H1 (cell line): ENCODE data around the gene DAAM1. TPM values are rescaled to one million over a fixed set of nuclear protein-coding genes. Genes with fewer than 3 reads are reported as not detected.

Source experiments
- CTCF ChIA-PET: fragments of 300-600 bp; sonication (Branson Sonifier 250); formaldehyde crosslinking; loops from one replicate; lab custom pipeline; 2021; ENCODE audit not compliant: partially characterized antibody; lab: Charles Lee
- POLR2A ChIA-PET: fragments of 300-600 bp; sonication (Branson Sonifier 250); formaldehyde crosslinking; loops from one replicate; lab custom pipeline; 2021; ENCODE audit warnings: inconsistent platforms; ENCODE audit not compliant: partially characterized antibody; lab: Charles Lee
- DNase-seq, 2 experiments: peaks; one replicate each; pipeline versions ENCODE4 v3.0.0 to v3.0.0-alpha.2; 2010 to 2022; ENCODE audit warnings: low spot score in 2 of 2, low read depth in 1 of 2, mixed read lengths in 1 of 2
- FAIRE-seq: peaks from 2 replicates; lab custom pipeline; 2011; peaks lifted over from hg19 to GRCh38; lab: Jason Lieb, UNC
- H2AFZ ChIP-seq: 2 replicates; pipeline ENCODE4 v1.8.1; 2012; ENCODE audit warnings: low read length, inconsistent platforms
- H2AK5ac ChIP-seq: 2 replicates; pipeline ENCODE4 v1.6.1; 2013; ENCODE audit warnings: low read depth, low read length
- H2BK120ac ChIP-seq: replicated peaks from 2 replicates; pipeline ENCODE3; 2013; ENCODE audit warnings: low read depth, low read length, inconsistent platforms
- H2BK12ac ChIP-seq: 2 replicates; pipeline ENCODE4 v1.6.1; 2013; ENCODE audit warnings: low read depth, low read length
- H2BK15ac ChIP-seq: 2 replicates; pipeline ENCODE4 v1.6.1; 2013; ENCODE audit warnings: low read length
- H2BK20ac ChIP-seq: 2 replicates; pipeline ENCODE4 v1.6.1; 2013; ENCODE audit warnings: low read length
- H2BK5ac ChIP-seq: 2 replicates; pipeline ENCODE4 v1.6.1; 2013; ENCODE audit warnings: low read depth, low read length
- H3K14ac ChIP-seq: 2 replicates; pipeline ENCODE4 v1.6.1; 2013; ENCODE audit warnings: inconsistent platforms; ENCODE audit not compliant: insufficient read length
- H3K18ac ChIP-seq: 2 replicates; pipeline ENCODE4 v1.6.1; 2013; ENCODE audit warnings: low read length; ENCODE audit errors: extremely low read depth
- H3K23ac ChIP-seq: 2 replicates; pipeline ENCODE4 v1.6.1; 2013; ENCODE audit warnings: inconsistent platforms; ENCODE audit not compliant: insufficient read length
- H3K23me2 ChIP-seq: 2 replicates; pipeline ENCODE4 v1.6.1; 2013; ENCODE audit warnings: low read depth, low read length
- H3K27ac ChIP-seq: 2 replicates; pipeline ENCODE4 v1.6.1; 2011; ENCODE audit warnings: low read depth, low read length, inconsistent platforms
- H3K27me3 ChIP-seq, 4 experiments: replicated peaks in 1 of 4; 1 replicate in 1 of 4; 2 replicates in 3 of 4; pipeline versions ENCODE4 v1.6.1 to v1.8.1; 2011 to 2013; ENCODE audit warnings: low read length in 3 of 4, mild to moderate bottlenecking in 3 of 4, inconsistent platforms in 2 of 4, mixed read lengths in 2 of 4, moderate library complexity in 1 of 4; ENCODE audit not compliant: control insufficient read depth in 3 of 4, insufficient read depth in 3 of 4; ENCODE audit errors: extremely low read depth in 1 of 4
- H3K36me3 ChIP-seq, 4 experiments: 2 replicates each; pipeline versions ENCODE4 v1.6.1 to v1.8.1; 2011 to 2013; ENCODE audit warnings: mild to moderate bottlenecking in 4 of 4, low read length in 3 of 4, moderate library complexity in 2 of 4, control low read depth in 1 of 4, inconsistent platforms in 1 of 4; ENCODE audit not compliant: insufficient read depth in 4 of 4, control insufficient read depth in 2 of 4
- H3K4ac ChIP-seq: replicated peaks from 2 replicates; pipeline ENCODE3; 2013; ENCODE audit warnings: low read length, low read depth, mixed read lengths, inconsistent platforms; ENCODE audit not compliant: insufficient read length
- H3K4me1 ChIP-seq, 4 experiments: replicated peaks in 1 of 4; 1 replicate in 1 of 4; 2 replicates in 3 of 4; pipeline versions ENCODE4 v1.6.1 to v1.8.1; 2011 to 2013; ENCODE audit warnings: low read length in 3 of 4, inconsistent platforms in 2 of 4, mixed read lengths in 1 of 4; ENCODE audit not compliant: insufficient read depth in 4 of 4, control insufficient read depth in 3 of 4
- H3K4me2 ChIP-seq, 2 experiments: 2 replicates each; pipeline versions ENCODE4 v1.6.1 to v1.8.1; 2011 to 2013; ENCODE audit warnings: low read depth in 2 of 2, low read length in 2 of 2, control low read depth in 1 of 2, inconsistent platforms in 1 of 2, mild to moderate bottlenecking in 1 of 2; ENCODE audit not compliant: insufficient read depth in 1 of 2
- H3K4me3 ChIP-seq, 4 experiments: fragments of 200-600, 300-600 bp in 1 of 4; sonication (generic), shearing (Covaris generic), sonication (Bioruptor Twin) in 1 of 4; 2 replicates each; pipeline versions ENCODE4 v1.5.1 to v1.8.1; 2011 to 2016; ENCODE audit warnings: low read length in 4 of 4, low read depth in 3 of 4, control low read depth in 2 of 4, inconsistent platforms in 2 of 4, mild to moderate bottlenecking in 2 of 4, mixed read lengths in 1 of 4, moderate library complexity in 1 of 4; ENCODE audit not compliant: insufficient read depth in 2 of 4; ENCODE audit errors: extremely low read depth in 1 of 4
- H3K56ac ChIP-seq: replicated peaks from 2 replicates; pipeline ENCODE3; 2013; ENCODE audit warnings: low read depth, mild to moderate bottlenecking, mixed read lengths, low read length, inconsistent platforms; ENCODE audit not compliant: insufficient read length
- H3K79me1 ChIP-seq: 2 replicates; pipeline ENCODE4 v1.6.1; 2013; ENCODE audit warnings: low read depth, low read length, control low read depth
- H3K79me2 ChIP-seq, 2 experiments: 2 replicates each; pipeline versions ENCODE4 v1.6.1 to v1.8.1; 2012 to 2013; ENCODE audit warnings: low read length in 2 of 2, mild to moderate bottlenecking in 2 of 2, inconsistent platforms in 1 of 2; ENCODE audit not compliant: insufficient read depth in 2 of 2, control insufficient read depth in 1 of 2
- H3K9ac ChIP-seq, 4 experiments: replicated peaks in 1 of 4; 1 replicate in 1 of 4; 2 replicates in 3 of 4; pipeline versions ENCODE4 v1.6.1 to v1.8.1; 2011 to 2013; ENCODE audit warnings: low read depth in 3 of 4, low read length in 3 of 4, control low read depth in 2 of 4, mild to moderate bottlenecking in 2 of 4, moderate library complexity in 2 of 4, inconsistent platforms in 1 of 4; ENCODE audit errors: extremely low read depth in 1 of 4
- H3K9me3 ChIP-seq, 2 experiments: 2 replicates each; pipeline versions ENCODE4 v1.6.1 to v1.8.1; 2012 to 2013; ENCODE audit warnings: mild to moderate bottlenecking in 2 of 2, moderate library complexity in 2 of 2, control low read depth in 1 of 2, inconsistent platforms in 1 of 2, low read depth in 1 of 2, low read length in 1 of 2, mixed read lengths in 1 of 2; ENCODE audit not compliant: insufficient read depth in 2 of 2
- H4K20me1 ChIP-seq, 2 experiments: replicated peaks in 1 of 2; 2 replicates each; pipeline versions ENCODE3 to v1.8.1; 2011 to 2013; ENCODE audit warnings: inconsistent platforms in 2 of 2, low read length in 2 of 2, mild to moderate bottlenecking in 1 of 2; ENCODE audit not compliant: insufficient read depth in 2 of 2, control insufficient read depth in 1 of 2
- H4K5ac ChIP-seq: 2 replicates; pipeline ENCODE4 v1.6.1; 2013; ENCODE audit warnings: low read length, low read depth, mixed read lengths, inconsistent platforms; ENCODE audit not compliant: insufficient read length
- H4K8ac ChIP-seq: 2 replicates; pipeline ENCODE4 v1.8.0; 2013; ENCODE audit warnings: mild to moderate bottlenecking, moderate library complexity, low read length, inconsistent platforms; ENCODE audit not compliant: insufficient read depth; ENCODE audit errors: extremely low read depth
- H4K91ac ChIP-seq: replicated peaks from 2 replicates; pipeline ENCODE3; 2013; ENCODE audit warnings: low read length, mixed read lengths, inconsistent platforms; ENCODE audit not compliant: insufficient read length
- ASH2L ChIP-seq: fragments of 200-600, 300-600 bp; sonication (generic); IDR thresholded peaks from one replicate; pipeline ENCODE4 v1.7.1; 2017; ENCODE audit warnings: low read length
- BRCA1 ChIP-seq: IDR thresholded peaks from 2 replicates; pipeline ENCODE4 v1.6.1; 2012; ENCODE audit warnings: low read depth, low read length, improper control_type of control experiment
- CHD2 ChIP-seq: IDR thresholded peaks from 2 replicates; pipeline ENCODE4 v1.6.1; 2012; ENCODE audit warnings: low read length, improper control_type of control experiment
- CTCF ChIP-seq, 3 experiments: IDR thresholded peaks; 1 replicate in 2 of 3; 2 replicates in 1 of 3; pipeline versions ENCODE4 v1.5.1 to v1.6.1; 2011; ENCODE audit warnings: low read length in 3 of 3, mild to moderate bottlenecking in 3 of 3, inconsistent platforms in 2 of 3, low read depth in 1 of 3, moderate library complexity in 1 of 3; ENCODE audit not compliant: insufficient read depth in 1 of 3; ENCODE audit errors: control extremely low read depth in 1 of 3
- E2F6 ChIP-seq: IDR thresholded peaks from 2 replicates; pipeline ENCODE4 v1.6.1; 2012; ENCODE audit warnings: inconsistent platforms
- KDM4A ChIP-seq: IDR thresholded peaks from one replicate; pipeline ENCODE4 v1.7.1; 2012; ENCODE audit warnings: low read depth, mild to moderate bottlenecking, moderate library complexity, low read length, inconsistent platforms; ENCODE audit not compliant: severe bottlenecking
- MAFK ChIP-seq: IDR thresholded peaks from 2 replicates; pipeline ENCODE4 v1.6.1; 2012; ENCODE audit warnings: low read depth, mild to moderate bottlenecking, improper control_type of control experiment, low read length
- POLR2A ChIP-seq, 2 experiments: IDR thresholded peaks; 1 replicate in 1 of 2; 2 replicates in 1 of 2; pipeline ENCODE4 v1.6.1; 2011; ENCODE audit warnings: low read depth in 2 of 2, low read length in 2 of 2, mild to moderate bottlenecking in 2 of 2; ENCODE audit errors: control extremely low read depth in 1 of 2
- RAD21 ChIP-seq, 2 experiments: IDR thresholded peaks in 1 of 2; conservative IDR thresholded peaks in 1 of 2; 2 replicates each; pipeline ENCODE4 v1.6.1; 2011; ENCODE audit warnings: low read depth in 2 of 2, low read length in 2 of 2, improper control_type of control experiment in 1 of 2, inconsistent platforms in 1 of 2, mild to moderate bottlenecking in 1 of 2, moderate library complexity in 1 of 2
- WGBS, 2 experiments: shearing (Covaris generic) in 1 of 2; methylation state at CpG; one replicate each; pipeline versions ENCODE4 v1.1.6 to v1.1.7; 2013 to 2015; ENCODE audit warnings: low lambda C conversion rate in 2 of 2, mixed read lengths in 2 of 2, inconsistent platforms in 1 of 2, low coverage in 1 of 2, missing lambda C conversion rate in 1 of 2; ENCODE audit not compliant: insufficient replicate concordance in 2 of 2, insufficient coverage in 1 of 2, insufficient read length in 1 of 2; ENCODE audit errors: extremely low coverage in 1 of 2, missing lambda C conversion rate in 1 of 2; 5-methylcytosine and 5-hydroxymethylcytosine counted together
- polyA plus RNA-seq, 7 experiments: library from polyadenylated mRNA; depleted of rRNA in 3 of 7; stranded (reverse) in 5 of 7; unstranded in 2 of 7; fragments of >200 nt in 5 of 7; fragments of 200-250 nt in 2 of 7; gene quantifications; 1 replicate in 5 of 7; 2 replicates in 1 of 7; 4 replicates in 1 of 7; pipeline versions ENCODE4 v1.2.1 to v1.2.3, GENCODE V29; 2011 to 2013; ENCODE audit warnings: missing spikeins in 2 of 7, mixed read lengths in 2 of 7
- total RNA-seq: library from RNA; stranded (reverse); fragmentation: NEBNext Ultra II Directional; extraction: Animal tissue kit (Norgen Biotek cat#: 25700); gene quantifications from 2 replicates; pipeline ENCODE4 v1.2.1, GENCODE V29; 2021

The DAAM1 gene
- total and polyA plus RNA-seq, 2 of the 8 experiments (the other 6 are each of a cell fraction or from before 2014, with no cell fraction given), result 5.0 to 44.9 TPM

GRCh38 chr14:59311723-59312122 is 123.3 kb downstream of the DAAM1 start:
- WGBS, 2 experiments, result 91% methylated on average over 3 of the region's 3 CpGs; no CpG with 5 or more reads in 1 of the 2 experiments
- DNase-seq, result no peak
- H4K20me1 ChIP-seq, result no peaks in the 10 kb centered on the region

More at GRCh38 chr14:59311723-59312122, 123.3 kb downstream of the DAAM1 start:
- Histone ChIP-seq H2BK5ac (no peak overlapping the region), H2AFZ (no peak overlapping the region), H3K23ac (no peak overlapping the region), H3K9ac (no peak overlapping the region), H3K36me3 (no peaks in the 10 kb centered on the region), H3K79me2 (no peaks in the 10 kb centered on the region), H3K4me2 (no peak overlapping the region), H2BK120ac (no peak overlapping the region), H3K4me1 (peaks cover 0 to 2% (median 0%) of the 10 kb centered on the region in 4 experiments; a peak in 1 of 7 replicates), H3K56ac (no peak overlapping the region), H3K18ac (no peak overlapping the region), H3K9me3 (no peaks in the 10 kb centered on the region), H4K5ac (no peak overlapping the region), H3K79me1 (no peaks in the 10 kb centered on the region), H2BK20ac (no peak overlapping the region), H3K4ac (no peak overlapping the region), H2BK15ac (no peak overlapping the region), H4K8ac (no peak overlapping the region), H4K91ac (no peak overlapping the region), H3K23me2 (no peaks in the 10 kb centered on the region), H3K4me3 (no peak overlapping the region), H2AK5ac (no peak overlapping the region), H3K27ac (no peak overlapping the region), H2BK12ac (no peak overlapping the region), H3K14ac (no peak overlapping the region), H3K27me3 (no peaks in the 10 kb centered on the region)
- TF ChIP-seq CTCF (IDR thresholded peaks at IDR 0.05; ENCODE audit: control extremely low read depth in 1 of 3, insufficient read depth in 1 of 3, low read depth in 1 of 3, low read length in 3 of 3) (no peak), RAD21 (IDR thresholded peaks at IDR 0.05 in 1 of 2, conservative IDR thresholded peaks at IDR 0.05 in 1 of 2; ENCODE audit: low read depth in 2 of 2, low read length in 2 of 2) (no peak), POLR2A (IDR thresholded peaks at IDR 0.05; ENCODE audit: control extremely low read depth in 1 of 2, low read depth in 2 of 2, low read length in 2 of 2) (no peak), BRCA1 (no peak), KDM4A (no peak), MAFK (no peak), E2F6 (no peak), CHD2 (no peak), ASH2L (no peak)
- ChIA-PET CTCF (no interaction called here), POLR2A (no interaction called here)
- no peak for FAIRE-seq
